ACC112 (cell line): ENCODE measurements around the gene ABCC6.

ENCODE experiments used
- H2AFZ ChIP-seq: fragments of 200-600 bp; sonication (generic); one replicate; pipeline ENCODE4 v1.6.0; 2017; ENCODE audit warnings: antibody characterized with exemption, low read length; ENCODE audit not compliant: unreplicated experiment
- H3K27ac ChIP-seq: fragments of 200-600 bp; sonication (generic); 2 replicates; pipeline ENCODE4 v1.5.1; 2014; ENCODE audit warnings: low read depth, mild to moderate bottlenecking, antibody characterized with exemption, low read length, moderate library complexity
- H3K27me3 ChIP-seq: fragments of 200-600 bp; sonication (generic); 2 replicates; pipeline ENCODE4 v1.6.1; 2014; ENCODE audit warnings: mild to moderate bottlenecking, antibody characterized with exemption, low read length, moderate library complexity, mixed read lengths; ENCODE audit not compliant: insufficient read depth
- H3K36me3 ChIP-seq: fragments of 200-600 bp; sonication (generic); 2 replicates; pipeline ENCODE4 v1.6.1; 2016; ENCODE audit warnings: mild to moderate bottlenecking, antibody characterized with exemption, low read length, moderate library complexity, mixed read lengths; ENCODE audit not compliant: insufficient read depth
- H3K4me1 ChIP-seq: fragments of 200-600 bp; sonication (generic); one replicate; pipeline ENCODE4 v1.6.1; 2016; ENCODE audit warnings: low read length, mixed read lengths; ENCODE audit not compliant: insufficient read depth, unreplicated experiment, control insufficient read depth
- H3K4me3 ChIP-seq: fragments of 200-600 bp; sonication (generic); 2 replicates; pipeline ENCODE4 v1.5.1; 2014; ENCODE audit warnings: mild to moderate bottlenecking, low read depth, low read length
- H3K79me2 ChIP-seq: fragments of 200-600 bp; sonication (generic); one replicate; pipeline ENCODE4 v1.6.0; 2016; ENCODE audit warnings: low read length; ENCODE audit not compliant: control insufficient read depth, unreplicated experiment, insufficient read depth

The ABCC6 gene

DNA sequence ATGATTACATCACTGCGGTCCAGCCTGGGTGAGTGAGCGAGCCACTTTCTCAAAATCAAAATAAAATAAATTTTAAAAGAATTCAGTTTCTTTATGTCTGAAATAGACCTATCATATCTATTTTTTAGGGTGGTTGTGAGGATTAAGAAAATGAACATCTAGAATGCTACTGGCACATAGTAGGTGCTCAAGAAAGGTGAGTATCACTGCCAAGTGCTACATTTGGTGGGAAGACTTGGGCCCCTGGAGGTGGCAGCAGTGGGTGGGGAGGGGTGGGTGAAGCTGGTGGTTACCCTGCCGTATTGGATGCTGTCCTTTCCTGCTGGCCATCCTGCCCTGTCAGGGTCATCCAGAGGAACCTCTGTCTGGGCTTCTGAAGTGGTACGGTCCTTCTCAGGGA lies 50.3 kb downstream of the ABCC6 start:
- H3K4me1 ChIP-seq = no peaks in the 10 kb centered on the region
- H3K79me2 ChIP-seq = no peaks in the 10 kb centered on the region
- no peak overlapping the region for H2AFZ ChIP-seq
- H3K4me3 ChIP-seq = no peak overlapping the region
- H3K27me3 ChIP-seq = no peaks in the 10 kb centered on the region
- no peaks in the 10 kb centered on the region for H3K36me3 ChIP-seq
- no peak overlapping the region for H3K27ac ChIP-seq

DNA sequence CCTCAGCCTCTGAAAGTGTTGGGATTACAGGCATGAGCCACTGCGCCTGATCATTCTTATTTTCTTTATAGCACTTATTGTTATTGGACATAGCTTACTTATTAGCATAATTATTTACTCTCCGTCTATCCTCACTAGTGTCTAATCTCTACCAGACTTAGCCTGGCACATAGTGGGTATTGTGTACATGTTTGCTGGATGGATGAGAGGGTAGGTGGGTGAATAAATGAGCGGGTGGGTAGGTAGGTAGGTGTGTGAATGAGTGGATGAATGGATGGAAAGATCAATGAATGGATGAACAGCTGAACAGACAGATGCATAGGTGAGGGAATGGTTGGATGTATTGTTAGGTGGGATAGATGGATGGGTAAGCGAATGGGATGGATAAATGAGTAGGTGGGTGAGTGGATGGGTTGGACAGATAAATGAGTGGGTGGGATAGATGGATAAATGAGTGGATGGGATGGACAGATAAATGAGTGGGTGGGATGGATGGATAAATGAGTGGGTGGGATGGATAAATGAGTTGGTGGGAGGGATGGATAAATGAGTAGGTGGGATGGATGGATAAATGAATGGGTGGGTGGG lies 51.9 kb downstream of the ABCC6 start:
- no peak overlapping the region for H3K27ac ChIP-seq
- no peaks in the 10 kb centered on the region for H3K79me2 ChIP-seq
- no peaks in the 10 kb centered on the region for H3K4me1 ChIP-seq
- no peaks in the 10 kb centered on the region for H3K27me3 ChIP-seq
- no peak overlapping the region for H2AFZ ChIP-seq
- H3K4me3 ChIP-seq = no peak overlapping the region
- H3K36me3 ChIP-seq = no peaks in the 10 kb centered on the region

DNA sequence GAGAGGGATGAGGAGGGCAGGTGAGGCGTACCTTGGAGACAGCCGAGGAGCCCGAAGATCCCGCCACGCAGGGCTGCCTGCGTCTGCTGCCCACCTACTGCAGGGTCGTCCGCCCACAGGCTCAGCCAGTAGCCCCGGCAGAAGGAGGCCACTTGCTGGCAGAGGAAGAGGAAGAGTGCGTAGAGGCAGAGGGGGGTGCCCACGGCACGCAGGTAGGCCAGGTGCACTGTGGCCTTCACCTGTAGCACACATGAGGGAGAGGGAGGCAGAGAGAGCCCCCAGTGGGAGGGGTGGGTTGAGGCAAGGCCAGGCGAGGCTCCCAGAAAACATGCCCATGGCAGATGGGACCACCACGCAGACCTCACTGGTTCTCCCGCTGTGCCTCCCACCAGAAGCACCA lies 53.7 kb downstream of the ABCC6 start:
- Histone ChIP-seq H3K36me3 (no peaks in the 10 kb centered on the region), H3K27ac (no peak overlapping the region), H3K79me2 (no peaks in the 10 kb centered on the region), H3K27me3 (no peaks in the 10 kb centered on the region), H2AFZ (no peak overlapping the region), H3K4me3 (no peak overlapping the region), H3K4me1 (no peaks in the 10 kb centered on the region)

DNA sequence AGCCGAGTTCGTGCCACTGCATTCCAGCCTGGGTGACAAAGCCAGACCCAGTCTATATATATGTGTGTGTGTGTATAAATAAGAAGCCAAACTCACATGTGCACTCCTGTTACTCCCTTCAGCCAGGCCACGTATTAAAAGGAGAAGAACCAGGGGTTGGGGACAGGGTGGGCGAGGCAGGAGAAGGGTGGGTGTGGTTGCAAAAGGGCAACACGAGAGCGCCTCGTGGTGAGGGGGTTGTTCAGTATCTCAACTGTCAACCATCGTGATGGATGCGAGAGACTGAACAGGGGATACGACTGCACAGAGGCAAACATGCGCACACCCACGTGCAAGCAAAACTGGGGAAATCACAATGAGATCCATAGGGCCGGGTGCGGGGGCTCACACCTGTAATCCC lies 54.9 kb downstream of the ABCC6 start:
- no peaks in the 10 kb centered on the region for H3K27me3 ChIP-seq
- no peaks in the 10 kb centered on the region for H3K36me3 ChIP-seq
- H3K27ac ChIP-seq = no peak overlapping the region
- no peaks in the 10 kb centered on the region for H3K4me1 ChIP-seq
- no peak overlapping the region for H2AFZ ChIP-seq
- no peaks in the 10 kb centered on the region for H3K79me2 ChIP-seq
- no peak overlapping the region for H3K4me3 ChIP-seq

DNA sequence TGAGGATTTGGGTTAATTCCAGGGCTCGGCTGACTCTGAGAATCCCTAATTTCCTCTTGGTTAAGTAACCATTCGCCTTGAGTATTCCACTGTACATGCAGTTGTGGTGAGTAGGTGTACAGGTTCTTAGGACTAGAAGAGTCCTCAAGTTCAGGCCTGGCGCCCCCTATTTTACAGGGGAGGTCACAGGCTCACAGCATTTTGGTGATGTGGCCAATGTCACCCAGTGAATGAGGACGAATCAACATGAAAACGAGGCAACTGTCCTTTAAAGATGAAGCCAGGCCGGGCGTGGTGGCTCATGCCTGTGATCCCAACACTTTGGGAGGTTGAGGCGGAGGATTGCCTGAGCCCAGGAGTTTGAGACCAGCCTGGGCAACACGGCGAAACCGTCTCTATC lies 55.4 kb downstream of the ABCC6 start:
- Histone ChIP-seq H3K27me3 (no peaks in the 10 kb centered on the region), H3K4me3 (no peak overlapping the region), H3K4me1 (no peaks in the 10 kb centered on the region), H2AFZ (no peak overlapping the region), H3K36me3 (no peaks in the 10 kb centered on the region), H3K27ac (no peak overlapping the region), H3K79me2 (no peaks in the 10 kb centered on the region)

DNA sequence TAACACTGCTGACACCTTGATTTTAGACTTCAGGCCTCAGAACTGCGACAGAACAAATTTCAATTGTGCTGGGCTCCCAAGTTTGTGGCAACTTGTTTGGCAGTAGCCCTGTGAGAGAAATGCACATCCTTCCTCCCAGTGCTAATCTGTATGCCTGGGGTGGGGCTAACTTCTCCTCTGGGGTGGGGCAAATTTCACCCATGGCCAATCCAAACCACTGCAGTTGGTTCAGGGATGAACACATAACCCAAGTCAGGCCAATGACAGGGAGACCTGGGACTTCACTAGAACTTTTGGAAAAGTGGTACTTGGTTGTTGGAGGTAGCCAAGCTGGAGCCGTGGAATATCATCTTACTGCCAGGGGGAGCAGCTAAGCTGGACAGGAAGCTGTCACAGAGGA lies 56.3 kb downstream of the ABCC6 start:
- Histone ChIP-seq H3K27me3 (no peaks in the 10 kb centered on the region), H2AFZ (no peak overlapping the region), H3K4me1 (no peaks in the 10 kb centered on the region), H3K79me2 (no peaks in the 10 kb centered on the region), H3K36me3 (no peaks in the 10 kb centered on the region), H3K27ac (no peak overlapping the region), H3K4me3 (no peak overlapping the region)

DNA sequence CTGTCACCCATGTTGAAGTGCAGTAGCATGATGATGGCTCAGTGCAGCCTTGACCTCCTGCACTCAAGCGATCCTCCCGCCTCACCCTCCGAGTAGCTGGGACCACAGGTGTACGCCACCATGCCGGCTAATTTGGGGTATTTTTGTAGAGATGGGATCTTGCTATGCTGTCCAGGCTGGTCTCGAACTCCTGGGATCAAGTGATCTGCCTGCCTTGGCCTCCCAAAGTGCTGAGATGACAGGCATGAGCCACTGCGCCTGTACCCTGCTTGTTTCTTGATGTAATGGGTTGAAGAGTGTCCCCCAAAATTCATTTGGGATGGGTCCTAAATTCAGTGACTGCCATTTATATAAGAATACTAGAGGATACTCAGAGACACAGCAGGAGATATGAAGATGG lies 57.2 kb downstream of the ABCC6 start:
- no peaks in the 10 kb centered on the region for H3K27me3 ChIP-seq
- H3K36me3 ChIP-seq = no peaks in the 10 kb centered on the region
- H3K27ac ChIP-seq = no peak overlapping the region
- H2AFZ ChIP-seq = no peak overlapping the region
- H3K4me3 ChIP-seq = no peak overlapping the region
- H3K4me1 ChIP-seq = no peaks in the 10 kb centered on the region
- H3K79me2 ChIP-seq = no peaks in the 10 kb centered on the region

DNA sequence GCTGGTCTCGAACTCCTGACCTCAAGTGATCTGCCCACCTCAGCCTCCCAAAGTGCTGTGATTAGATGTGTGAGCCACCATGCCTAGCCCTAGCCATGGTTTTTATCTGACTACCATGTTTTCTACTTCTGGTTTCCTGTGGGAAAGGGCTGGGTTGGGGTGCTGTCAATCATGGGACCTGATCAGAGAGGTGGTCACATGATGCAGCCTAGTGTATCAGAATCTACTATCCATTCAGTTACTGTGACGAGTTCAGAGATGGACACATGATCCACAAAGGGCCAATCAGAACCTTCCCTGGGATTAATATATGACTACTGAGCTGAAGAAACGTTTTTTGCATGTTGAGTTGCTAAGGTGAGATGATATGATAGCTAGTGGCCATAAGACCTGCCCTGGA lies 59.1 kb downstream of the ABCC6 start:
- Histone ChIP-seq H2AFZ (no peak overlapping the region), H3K36me3 (no peaks in the 10 kb centered on the region), H3K4me1 (no peaks in the 10 kb centered on the region), H3K27ac (no peak overlapping the region), H3K79me2 (no peaks in the 10 kb centered on the region), H3K4me3 (no peak overlapping the region), H3K27me3 (no peaks in the 10 kb centered on the region)

DNA sequence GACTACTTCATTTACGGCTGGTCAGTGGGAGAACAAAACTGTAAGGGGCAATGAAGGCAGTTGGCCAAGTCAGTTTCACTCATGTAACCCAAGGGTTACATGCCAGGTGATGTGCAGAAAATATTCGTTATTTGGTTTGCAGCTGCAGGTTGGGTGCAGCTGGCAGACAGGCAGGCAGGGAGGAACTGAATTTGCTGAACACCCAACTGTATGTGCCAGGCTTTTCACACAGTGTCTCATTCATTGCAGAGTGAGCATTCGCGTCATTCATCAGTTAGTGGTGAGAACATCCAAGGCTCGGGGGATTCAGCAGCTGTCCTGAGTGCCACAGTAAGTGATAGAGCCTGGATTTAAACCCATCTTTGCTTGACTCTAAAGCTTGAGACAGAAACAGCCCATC lies 59.7 kb downstream of the ABCC6 start:
- Histone ChIP-seq H3K4me1 (no peaks in the 10 kb centered on the region), H3K27me3 (no peaks in the 10 kb centered on the region), H2AFZ (no peak overlapping the region), H3K4me3 (no peak overlapping the region), H3K36me3 (no peaks in the 10 kb centered on the region), H3K79me2 (no peaks in the 10 kb centered on the region), H3K27ac (no peak overlapping the region)

DNA sequence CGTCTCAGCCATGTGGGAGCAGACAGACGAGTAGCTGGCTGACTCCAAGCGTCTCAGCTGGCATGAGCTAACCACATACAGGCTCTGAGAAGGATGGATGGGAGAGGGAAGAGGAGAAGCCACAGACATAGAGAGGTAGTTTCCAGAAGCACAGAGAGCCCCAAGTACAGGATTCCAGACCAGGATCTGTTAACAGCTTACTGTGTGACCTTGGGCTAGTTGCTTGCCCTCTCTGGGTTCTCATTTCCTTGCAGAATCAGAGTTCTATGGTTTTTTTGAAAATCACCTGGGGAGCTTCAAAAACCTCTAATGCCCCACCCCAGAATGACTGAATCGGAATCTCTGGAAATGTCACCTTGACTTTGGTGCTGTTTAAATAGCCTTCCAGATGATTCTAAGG lies 60.2 kb downstream of the ABCC6 start:
- Histone ChIP-seq H3K27ac (no peak overlapping the region), H2AFZ (no peak overlapping the region), H3K4me3 (no peak overlapping the region), H3K79me2 (no peaks in the 10 kb centered on the region), H3K36me3 (no peaks in the 10 kb centered on the region), H3K27me3 (no peaks in the 10 kb centered on the region), H3K4me1 (no peaks in the 10 kb centered on the region)

DNA sequence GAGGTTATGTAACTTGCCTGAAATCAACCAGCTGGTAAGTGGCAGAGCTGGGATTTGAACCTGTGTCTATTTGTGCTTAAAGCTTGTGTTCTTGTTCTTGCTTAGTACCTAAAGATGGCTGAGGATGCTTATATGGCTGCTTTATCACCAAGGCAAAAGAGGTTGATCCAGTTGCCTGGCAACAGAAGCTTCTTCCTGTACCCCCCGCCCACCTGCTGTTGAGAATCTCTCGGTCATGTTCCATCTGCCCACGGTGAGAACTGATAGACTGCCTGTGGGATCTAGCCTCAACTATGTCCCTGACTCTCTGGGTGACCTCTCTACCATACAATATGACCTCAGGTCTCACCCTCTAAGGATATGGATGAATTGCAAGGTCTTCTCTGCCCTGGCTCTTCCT lies 60.7 kb downstream of the ABCC6 start:
- no peak overlapping the region for H3K27ac ChIP-seq
- no peaks in the 10 kb centered on the region for H3K4me1 ChIP-seq

More for the DNA sequence above, 60.7 kb downstream of the ABCC6 start:
- Histone ChIP-seq H3K36me3 (no peaks in the 10 kb centered on the region), H3K79me2 (no peaks in the 10 kb centered on the region), H2AFZ (no peak overlapping the region), H3K27me3 (no peaks in the 10 kb centered on the region), H3K4me3 (no peak overlapping the region)
